Tibial nerve (tissue), 4 donors: ENCODE data around the gene MAVS.

ENCODE experiments used
- EP300 ChIP-seq, 2 donors: sonication (generic); formaldehyde crosslinking; IDR thresholded peaks; one replicate each; pipeline ENCODE4 v1.6.1; 2017; ENCODE audit warnings: antibody characterized with exemption in 2 of 2, mild to moderate bottlenecking in 1 of 2
- POLR2A ChIP-seq, 2 donors: fragments of 450-650 bp; IDR thresholded peaks; one replicate each; pipeline ENCODE4 v1.6.1; 2017; ENCODE audit warnings: antibody characterized with exemption in 2 of 2, mild to moderate bottlenecking in 2 of 2, moderate library complexity in 2 of 2
- TF ChIP-seq, protein P1 (sequence below), 5 experiments: fragments of 200-600 bp in 3 of 5; fragments of 450-650 bp in 2 of 5; sonication (generic) in 3 of 5; IDR thresholded peaks; one replicate each; pipeline ENCODE4 v1.5.1; 2016 to 2019; ENCODE audit warnings: antibody characterized with exemption in 5 of 5, mild to moderate bottlenecking in 3 of 5, moderate library complexity in 2 of 5

DNA sequence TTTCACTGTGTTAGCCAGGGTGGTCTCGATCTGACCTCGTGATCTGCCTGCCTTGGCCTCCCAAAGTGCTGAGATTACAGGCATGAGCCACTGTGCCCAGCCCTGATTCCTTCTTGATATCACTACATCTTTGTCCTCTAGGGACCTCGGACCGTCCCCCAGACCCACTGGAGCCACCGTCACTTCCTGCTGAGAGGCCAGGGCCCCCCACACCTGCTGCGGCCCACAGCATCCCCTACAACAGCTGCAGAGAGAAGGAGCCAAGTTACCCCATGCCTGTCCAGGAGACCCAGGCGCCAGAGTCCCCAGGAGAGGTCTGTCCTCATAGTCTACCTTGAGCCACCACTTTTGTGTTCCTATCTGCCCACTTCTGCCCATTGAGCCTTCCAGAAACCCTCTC, 14.6 kb downstream of the MAVS start:
- TF ChIP-seq, protein P1, sequence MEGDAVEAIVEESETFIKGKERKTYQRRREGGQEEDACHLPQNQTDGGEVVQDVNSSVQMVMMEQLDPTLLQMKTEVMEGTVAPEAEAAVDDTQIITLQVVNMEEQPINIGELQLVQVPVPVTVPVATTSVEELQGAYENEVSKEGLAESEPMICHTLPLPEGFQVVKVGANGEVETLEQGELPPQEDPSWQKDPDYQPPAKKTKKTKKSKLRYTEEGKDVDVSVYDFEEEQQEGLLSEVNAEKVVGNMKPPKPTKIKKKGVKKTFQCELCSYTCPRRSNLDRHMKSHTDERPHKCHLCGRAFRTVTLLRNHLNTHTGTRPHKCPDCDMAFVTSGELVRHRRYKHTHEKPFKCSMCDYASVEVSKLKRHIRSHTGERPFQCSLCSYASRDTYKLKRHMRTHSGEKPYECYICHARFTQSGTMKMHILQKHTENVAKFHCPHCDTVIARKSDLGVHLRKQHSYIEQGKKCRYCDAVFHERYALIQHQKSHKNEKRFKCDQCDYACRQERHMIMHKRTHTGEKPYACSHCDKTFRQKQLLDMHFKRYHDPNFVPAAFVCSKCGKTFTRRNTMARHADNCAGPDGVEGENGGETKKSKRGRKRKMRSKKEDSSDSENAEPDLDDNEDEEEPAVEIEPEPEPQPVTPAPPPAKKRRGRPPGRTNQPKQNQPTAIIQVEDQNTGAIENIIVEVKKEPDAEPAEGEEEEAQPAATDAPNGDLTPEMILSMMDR (IDR thresholded peaks at IDR 0.05), result no peak
- no peak for TF ChIP-seq POLR2A (IDR thresholded peaks at IDR 0.05)
- no peak for TF ChIP-seq EP300 (IDR thresholded peaks at IDR 0.05)
